Measurements from ENCODE around the gene CCDC152.

Gene CCDC152

GRCh38 chr5:42784132-42784531, 27.5 kb downstream of the CCDC152 start:
- DNase-seq, result no peak

DNA sequence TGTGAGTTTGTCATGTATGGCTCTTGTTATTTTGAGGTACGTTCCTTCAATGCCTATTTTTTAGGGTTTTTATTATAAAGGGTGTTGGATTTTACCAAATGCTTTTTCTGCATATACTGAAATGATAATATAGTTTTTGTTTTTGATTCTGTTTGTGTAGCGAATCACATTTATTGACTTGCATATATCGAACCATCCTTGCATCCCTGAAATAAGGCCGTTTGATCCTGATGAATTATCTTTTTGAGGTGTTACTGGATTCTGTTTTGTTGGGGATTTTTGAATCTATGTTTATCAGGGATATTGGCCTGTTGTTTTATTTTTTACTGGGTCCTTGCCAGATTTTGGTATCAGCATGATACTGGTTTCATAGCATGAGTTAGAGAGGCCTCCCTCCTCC, 29.1 kb downstream of the CCDC152 start:
- DNase-seq, result no peak

GRCh38 chr5:42787073-42787472, 30.5 kb downstream of the CCDC152 start:
- DNase-seq, result no peak

GRCh38 chr5:42787845-42788244, 31.2 kb downstream of the CCDC152 start:
- DNase-seq, result no peak

GRCh38 chr5:42791151-42791550, 34.5 kb downstream of the CCDC152 start:
- no peak for DNase-seq

- DNase-seq, result no peak
These were observed 41.9 kb downstream of the CCDC152 start for GRCh38 chr5:42798284-42799240.

DNA sequence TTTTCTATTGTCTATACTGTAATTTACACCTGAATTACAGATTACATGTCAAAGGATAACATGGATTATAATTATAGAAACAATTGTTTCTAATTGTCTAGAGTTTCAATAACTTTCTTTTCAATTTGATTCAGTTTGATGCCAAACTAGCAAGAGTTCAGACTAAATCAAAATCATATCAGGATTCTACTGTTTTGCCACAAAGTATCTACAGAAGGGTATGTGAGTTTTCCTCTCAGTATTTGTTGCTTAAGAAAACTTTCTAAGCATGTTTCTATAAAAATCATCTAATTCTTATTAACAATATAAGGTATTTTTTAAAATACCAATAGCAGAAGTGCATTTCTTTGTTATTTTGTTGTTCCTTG, 42.6 kb downstream of the CCDC152 start:
- DNase-seq, result no peak

DNA sequence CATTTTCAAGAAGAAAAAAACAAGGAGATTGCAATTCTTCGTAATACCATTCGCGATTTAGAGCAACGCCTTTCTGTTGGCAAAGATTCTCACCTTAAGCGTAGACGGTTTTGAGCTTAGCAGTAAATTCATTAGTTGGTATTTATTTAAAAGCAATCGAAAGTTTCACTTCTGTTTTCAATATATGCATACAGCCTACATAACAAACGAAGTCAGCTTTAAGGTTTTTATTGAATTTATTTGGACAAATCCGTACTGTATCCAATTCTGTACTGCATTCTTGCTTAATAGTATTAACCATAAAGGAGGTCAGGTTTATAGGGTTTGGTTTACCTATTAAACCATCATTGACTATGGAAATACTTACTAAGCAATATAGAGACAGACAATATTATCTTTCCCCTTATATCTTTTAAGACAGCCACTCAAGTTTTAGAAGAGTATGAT, 43.1 kb downstream of the CCDC152 start:
- no peak for DNase-seq

DNA sequence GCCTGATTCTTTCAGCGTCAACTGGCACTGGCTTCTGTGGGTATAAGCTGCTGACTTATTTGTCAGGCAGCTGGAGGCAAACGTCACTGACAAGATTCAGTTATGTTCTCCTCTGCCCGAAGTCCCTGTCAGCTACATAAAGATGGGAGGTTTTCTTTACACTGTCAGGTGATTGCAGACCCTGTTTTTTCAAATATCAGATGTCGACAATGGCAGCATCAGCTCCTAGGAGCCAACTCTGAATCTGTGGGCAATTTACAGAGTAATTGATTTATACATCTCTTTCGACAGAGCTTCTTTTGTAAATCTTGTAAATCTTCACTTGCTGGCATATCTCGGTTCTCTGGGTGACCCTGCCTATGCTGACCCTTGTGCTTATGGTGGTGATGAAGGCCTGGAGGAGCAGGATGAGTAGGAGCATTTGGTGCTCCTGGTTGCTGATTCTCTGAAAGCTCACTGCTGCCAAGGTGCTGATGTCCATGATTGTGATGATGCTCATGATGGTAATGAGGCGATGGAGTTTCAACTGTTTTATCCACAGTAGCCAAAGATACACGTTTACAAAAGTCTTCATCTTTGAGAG, 44.2 kb downstream of the CCDC152 start:
- no peak for DNase-seq

- DNase-seq, result no peak
These were observed 45.0 kb downstream of the CCDC152 start for GRCh38 chr5:42801516-42802166.

DNA sequence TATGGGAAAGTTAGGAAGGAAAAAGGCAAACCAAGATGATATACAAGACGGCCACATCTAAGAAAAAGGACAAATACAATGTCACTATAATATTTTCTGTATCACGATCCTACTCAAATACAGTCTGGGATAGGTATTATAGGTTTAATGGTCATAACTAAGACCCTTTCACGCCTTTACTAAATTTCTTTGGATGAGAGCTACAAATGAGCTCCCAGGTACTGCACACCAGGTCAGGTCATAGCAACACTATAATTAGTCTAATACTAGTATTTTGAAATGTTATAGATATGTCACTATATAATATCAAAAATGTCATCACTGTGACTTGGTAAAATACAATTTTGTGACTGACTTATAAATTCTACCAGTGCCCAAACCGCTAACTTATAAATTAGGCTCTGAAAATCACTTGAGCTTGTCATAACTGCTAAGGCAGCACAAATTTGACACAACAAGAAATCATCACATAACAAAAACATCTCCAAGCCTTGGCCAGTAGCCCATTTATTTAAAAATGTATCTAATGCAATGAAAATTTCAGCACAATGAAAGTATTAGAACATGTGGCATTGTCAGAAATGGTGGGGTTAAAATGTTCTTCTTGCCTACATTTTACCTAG, 48.2 kb downstream of the CCDC152 start:
- DNase-seq, result no peak

- no peak for DNase-seq
These were observed 49.5 kb downstream of the CCDC152 start for GRCh38 chr5:42806004-42806700.

DNA sequence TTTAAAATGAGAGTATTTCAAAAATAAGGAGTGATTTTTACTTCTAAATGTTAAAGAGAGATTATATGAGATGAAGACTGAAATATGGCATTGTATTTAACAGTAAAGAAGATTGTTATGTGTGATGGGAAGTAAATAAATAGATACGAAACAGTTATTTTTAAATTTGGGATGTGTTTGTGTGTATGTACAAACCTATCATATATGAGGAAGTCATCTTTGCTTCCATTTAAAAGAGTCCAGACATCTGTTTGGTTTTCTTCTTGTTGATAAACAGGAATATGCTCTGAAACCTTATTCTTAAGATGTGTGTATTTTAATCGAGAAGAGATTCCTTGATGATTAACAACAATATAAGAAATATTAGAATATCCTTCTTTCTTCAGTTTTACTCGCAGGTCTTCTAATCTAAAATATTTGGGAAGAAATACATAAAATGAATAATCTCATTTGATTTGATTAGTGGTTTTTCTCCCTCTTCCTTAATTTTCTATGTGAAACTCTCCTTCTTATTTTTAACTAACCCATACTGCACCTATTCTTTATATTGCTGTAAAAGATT, 50.2 kb downstream of the CCDC152 start:
- no peak for DNase-seq

DNA sequence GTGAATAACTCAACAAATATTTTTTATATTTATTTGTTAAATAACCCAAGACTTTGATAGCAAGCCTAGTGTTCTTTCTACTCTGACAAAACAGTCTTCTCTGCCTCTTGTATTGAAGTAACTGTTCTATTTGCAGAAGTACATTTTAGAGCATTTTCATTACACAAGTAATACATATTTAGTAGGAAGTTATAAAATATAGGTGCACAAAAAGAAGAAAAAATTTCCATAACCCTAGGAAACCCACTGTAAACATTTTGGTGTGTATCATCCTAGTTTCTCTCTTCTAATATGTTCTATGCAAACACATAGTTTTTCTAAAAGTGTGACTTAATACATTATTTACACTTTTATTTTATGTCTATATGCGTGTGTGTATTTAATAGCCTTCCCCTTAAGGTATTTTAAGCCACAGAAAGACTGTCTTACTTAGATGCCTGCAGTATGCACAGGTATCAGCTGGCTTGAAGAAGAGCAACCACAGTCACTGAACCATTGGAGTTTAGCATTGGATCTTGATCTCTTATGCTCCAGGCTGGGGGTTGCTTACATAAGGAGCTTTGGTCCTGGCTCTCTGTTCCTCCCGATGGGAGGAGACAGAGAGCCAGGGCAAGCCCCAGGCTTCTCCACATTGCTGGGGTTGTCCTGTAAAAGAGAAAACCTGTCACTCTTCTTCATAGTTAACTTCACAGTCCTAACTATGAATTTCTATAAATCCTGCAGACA, 51.3 kb downstream of the CCDC152 start:
- DNase-seq, result no peak

GRCh38 chr5:42808888-42809611, 52.4 kb downstream of the CCDC152 start:
- no peak for DNase-seq

DNA sequence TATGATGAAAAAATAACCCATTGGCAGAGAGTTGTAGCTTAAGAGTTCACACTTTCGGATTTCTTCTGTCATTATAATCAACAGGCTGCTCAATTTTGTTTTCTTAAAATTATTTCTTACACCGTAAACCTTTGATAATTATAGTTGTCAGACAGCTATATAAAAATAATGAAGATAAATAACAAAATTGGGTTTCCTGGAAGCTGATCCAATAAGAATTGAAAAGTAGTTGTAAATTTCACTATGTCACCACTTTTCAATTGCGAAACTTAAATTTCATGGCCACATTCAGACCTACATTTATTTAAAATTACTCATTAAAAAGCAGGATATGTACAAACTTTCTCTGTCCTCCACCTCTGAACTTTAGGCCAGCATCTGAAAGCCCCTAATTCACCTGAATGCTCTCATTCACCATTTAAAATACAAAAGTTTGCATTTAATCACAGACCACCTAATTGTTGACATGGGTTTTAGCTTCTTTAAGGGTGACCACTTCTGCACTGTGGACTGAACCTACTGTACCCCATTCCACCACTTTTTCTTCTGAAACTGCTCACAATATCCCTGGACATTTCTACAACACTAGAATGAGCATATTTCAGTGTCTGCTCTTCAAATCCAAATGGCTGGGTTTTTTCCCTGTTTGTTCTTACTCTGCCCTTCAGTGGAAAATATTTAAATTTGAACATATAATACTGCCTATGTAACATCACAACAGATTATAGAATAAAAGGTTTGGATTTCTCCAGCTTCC, 54.4 kb downstream of the CCDC152 start:
- DNase-seq, result no peak

DNA sequence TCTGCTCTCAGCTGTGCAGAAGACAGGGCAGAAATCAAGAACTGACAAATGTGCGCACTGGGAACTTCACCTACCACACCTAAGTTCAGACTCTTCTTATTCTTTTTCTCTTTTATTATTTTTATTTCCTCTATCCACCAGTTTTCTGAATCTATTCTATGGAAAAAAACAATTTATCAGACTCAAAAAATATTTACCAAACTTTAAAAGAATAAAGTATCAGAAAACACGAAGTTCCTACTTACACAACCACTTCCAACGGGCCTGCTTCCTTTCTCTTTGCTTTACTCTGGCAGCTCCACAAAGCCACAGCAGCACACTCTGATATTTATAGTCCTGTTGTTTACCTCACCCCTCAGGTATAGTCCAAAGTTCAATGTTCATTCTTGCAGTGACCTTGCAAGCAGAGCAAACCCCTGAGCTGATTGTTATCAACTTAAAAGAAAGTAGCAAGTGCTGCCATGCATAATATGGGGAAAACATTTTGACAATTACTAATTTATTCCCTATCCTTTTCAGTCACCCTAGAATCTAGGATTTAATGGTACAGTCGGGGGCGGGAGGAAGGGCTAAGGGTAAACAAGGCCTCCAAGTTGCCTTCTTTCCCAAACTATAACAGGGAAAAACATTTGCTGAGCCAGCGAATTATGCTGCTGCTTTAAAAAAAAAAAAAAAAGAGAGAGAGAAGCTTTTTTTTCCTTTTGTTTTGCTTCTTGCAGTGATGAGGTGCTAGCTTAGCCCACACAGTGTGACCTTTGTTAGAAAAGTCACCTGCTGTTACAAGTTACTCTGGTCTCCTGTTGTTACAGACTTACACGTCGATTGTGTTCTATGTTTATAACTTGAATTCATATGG, 55.2 kb downstream of the CCDC152 start, which contains the start of gene SELENOP:
Gene SELENOP, minus strand, starts transcription at position 302 of the 856 bp plus-strand sequence. CDS start 3,539 bp downstream, outside the sequence.
- no peak for DNase-seq

GRCh38 chr5:42812620-42813019, 56.0 kb downstream of the CCDC152 start:
- no peak for DNase-seq

- no peak for DNase-seq
These were observed 56.9 kb downstream of the CCDC152 start for GRCh38 chr5:42813533-42813932.
